Transverse colon (tissue), 4 donors: ENCODE measurements around the gene NFATC4. TPM values are rescaled to one million over a fixed set of nuclear protein-coding genes. Genes with fewer than 3 reads are reported as not detected.

Experiments
- DNase-seq: peaks from one replicate; pipeline ENCODE4 v3.0.0-alpha.2; 2019
- H3K27ac ChIP-seq, 4 donors: fragments of 200-600 bp; sonication (generic); 2 replicates each; pipeline ENCODE4 v1.5.1; 2016 to 2018; ENCODE audit warnings: inconsistent platforms in 4 of 4
- H3K27me3 ChIP-seq: fragments of 200-600 bp; sonication (generic); 2 replicates; pipeline ENCODE4 v1.5.1; 2017; ENCODE audit warnings: inconsistent platforms
- H3K36me3 ChIP-seq, 4 donors: fragments of 200-600 bp; sonication (generic); 2 replicates each; pipeline ENCODE4 v1.5.1; 2017 to 2019; ENCODE audit warnings: inconsistent platforms in 4 of 4
- H3K4me1 ChIP-seq, 4 donors: fragments of 200-600 bp; sonication (generic); 2 replicates each; pipeline ENCODE4 v1.5.1; 2017 to 2020; ENCODE audit warnings: inconsistent platforms in 4 of 4
- H3K4me3 ChIP-seq, 4 donors: fragments of 200-600 bp; sonication (generic); 1 replicate in 1 of 4; 2 replicates in 3 of 4; pipeline versions ENCODE4 v1.5.1 to v1.6.1; 2017 to 2019; ENCODE audit warnings: inconsistent platforms in 4 of 4
- H3K9me3 ChIP-seq, 2 donors: fragments of 200-600 bp; sonication (generic); 2 replicates each; pipeline ENCODE4 v1.5.1; 2017 to 2019; ENCODE audit warnings: inconsistent platforms in 2 of 2
- CTCF ChIP-seq, 5 experiments: fragments of 200-600 bp in 3 of 5; fragments of 450-650 bp in 2 of 5; sonication (generic) in 3 of 5; IDR thresholded peaks; 1 replicate in 2 of 5; 2 replicates in 3 of 5; pipeline ENCODE4 v1.5.1; 2016 to 2017; ENCODE audit warnings: antibody characterized with exemption in 5 of 5, inconsistent platforms in 3 of 5, mild to moderate bottlenecking in 2 of 5, moderate library complexity in 1 of 5
- EP300 ChIP-seq: sonication (generic); formaldehyde crosslinking; IDR thresholded peaks from one replicate; pipeline ENCODE4 v1.6.1; 2017; ENCODE audit warnings: antibody characterized with exemption, low read depth
- POLR2A ChIP-seq: fragments of 450-650 bp; IDR thresholded peaks from one replicate; pipeline ENCODE4 v1.6.1; 2016; ENCODE audit warnings: antibody characterized with exemption, mild to moderate bottlenecking, moderate library complexity
- POLR2AphosphoS5 ChIP-seq, 3 donors: sonication (generic); formaldehyde crosslinking; IDR thresholded peaks; one replicate each; pipeline ENCODE4 v1.6.1; 2016; ENCODE audit warnings: antibody characterized with exemption in 3 of 3
- WGBS, 2 donors: methylation state at CpG; one replicate each; pipeline ENCODE4 v1.1.5; 2018; ENCODE audit warnings: low coverage in 1 of 2; 5-methylcytosine and 5-hydroxymethylcytosine counted together
- in situ Hi-C, 4 donors: fragments of 200-750 bp; cut with MboI; loops; one replicate each; pipeline versions ENCODE4 v1.15.0 to v1.15.1; 2017; ENCODE audit warnings: low sequenced_read_pairs in 3 of 4, low pct_ligation_motif_present in 1 of 4, low pct_unique_long_range_greater_than_20kb in 1 of 4
- intact Hi-C: fragments of 100-400 bp; cut with DNase I; formaldehyde crosslinking; loops from one replicate; pipeline ENCODE4 v1.15.1; 2023; ENCODE audit warnings: low total_unique reads
- total RNA-seq, 4 donors: library from RNA; depleted of rRNA; stranded (reverse); fragments of >200 nt; gene quantifications; one replicate each; pipeline ENCODE4 v1.1.0, GENCODE V29; 2016

Gene NFATC4
- total RNA-seq, 4 donors from 2014 or later, result 13.4 to 58.0 (median 20.9) TPM

GRCh38 chr14:24404814-24405213 is 36.8 kb downstream of the NFATC4 start:
- DNase-seq, result no peak
- 83% methylated on average over 4 of the region's 4 CpGs; no CpG with 5 or more reads in 1 of the 2 donors for WGBS, 2 donors
- H3K9me3 ChIP-seq, result no peaks in the 10 kb centered on the region
- H3K36me3 ChIP-seq, result no peaks in the 10 kb centered on the region
- no peak for TF ChIP-seq POLR2A
- no peak for TF ChIP-seq EP300
- no peak for TF ChIP-seq POLR2AphosphoS5 (IDR thresholded peaks at IDR 0.05)
- no peak for TF ChIP-seq CTCF (IDR thresholded peaks at IDR 0.05)
- no peak overlapping the region for H3K4me3 ChIP-seq
- no peak overlapping the region for H3K27ac ChIP-seq
- intact Hi-C loops (no loop called here), in situ Hi-C loops (no loop called here)
- no peaks in the 10 kb centered on the region for H3K27me3 ChIP-seq
- peaks cover 8 to 40% (median 19%) of the 10 kb centered on the region in 4 donors for H3K4me1 ChIP-seq

- H3K4me3 ChIP-seq, result no peak overlapping the region
- no peak overlapping the region for H3K27ac ChIP-seq
- H3K4me1 ChIP-seq, result peaks cover 6 to 25% (median 12%) of the 10 kb centered on the region in 4 donors
- H3K27me3 ChIP-seq, result no peaks in the 10 kb centered on the region
- in situ Hi-C loops, result no loop called here
- no peaks in the 10 kb centered on the region for H3K36me3 ChIP-seq
- intact Hi-C loops, result no loop called here
- no peak for DNase-seq
- 80 to 90% methylated on average over 1 to 6 of the region's 6 CpGs for WGBS, 2 donors
- H3K9me3 ChIP-seq, result no peaks in the 10 kb centered on the region
- TF ChIP-seq POLR2AphosphoS5 (IDR thresholded peaks at IDR 0.05) (no peak), EP300 (no peak), POLR2A (no peak), CTCF (IDR thresholded peaks at IDR 0.05) (no peak)
Observed at GRCh38 chr14:24406416-24406815, 38.4 kb downstream of the NFATC4 start.

GRCh38 chr14:24407608-24408325 is 39.8 kb downstream of the NFATC4 start:
- TF ChIP-seq POLR2AphosphoS5 (IDR thresholded peaks at IDR 0.05), result no peak
- no peak for TF ChIP-seq EP300
- no peak for TF ChIP-seq CTCF (IDR thresholded peaks at IDR 0.05)
- no peak for TF ChIP-seq POLR2A
- no peak for DNase-seq
- peaks cover under 1 to 11% (median 6%) of the 10 kb centered on the region in 4 donors for H3K4me1 ChIP-seq
- H3K27ac ChIP-seq, result no peak overlapping the region
- H3K27me3 ChIP-seq, result no peaks in the 10 kb centered on the region
- WGBS, 2 donors, result 95% methylated on average over 17 of the region's 18 CpGs; no CpG with 5 or more reads in 1 of the 2 donors
- intact Hi-C loops, result no loop called here
- no peak overlapping the region for H3K4me3 ChIP-seq
- in situ Hi-C loops, result no loop called here
- H3K36me3 ChIP-seq, result no peaks in the 10 kb centered on the region
- H3K9me3 ChIP-seq, result no peaks in the 10 kb centered on the region

- intact Hi-C loops, result no loop called here
- TF ChIP-seq CTCF (IDR thresholded peaks at IDR 0.05) (no peak), EP300 (no peak), POLR2A (no peak), POLR2AphosphoS5 (IDR thresholded peaks at IDR 0.05) (no peak)
- WGBS, 2 donors, result 75% methylated on average over 3 of the region's 3 CpGs; no CpG with 5 or more reads in 1 of the 2 donors
Observed at GRCh38 chr14:24408764-24409163, 40.8 kb downstream of the NFATC4 start.

More at GRCh38 chr14:24408764-24409163, 40.8 kb downstream of the NFATC4 start:
- in situ Hi-C loops, result no loop called here
- Histone ChIP-seq H3K27me3 (no peaks in the 10 kb centered on the region), H3K4me3 (no peak overlapping the region), H3K9me3 (no peaks in the 10 kb centered on the region), H3K27ac (no peak overlapping the region), H3K36me3 (no peaks in the 10 kb centered on the region), H3K4me1 (peaks cover 0 to 1% (median under 1%) of the 10 kb centered on the region in 4 donors)
- no peak for DNase-seq
